GM18951 (cell line): ENCODE results near the gene ETS1.

ENCODE experiments used
- POLR2A ChIP-seq: IDR thresholded peaks from 4 replicates; pipeline ENCODE4 v1.6.1; 2011; ENCODE audit warnings: mild to moderate bottlenecking; ENCODE audit not compliant: insufficient read length, insufficient read depth; ENCODE audit errors: extremely low read depth
- in situ Hi-C: fragments of 300-500 bp; cut with MboI; formaldehyde crosslinking; loops from one replicate; pipeline ENCODE4 v1.12.0; 2022; ENCODE audit warnings: low sequenced_read_pairs, mixed read lengths, inconsistent platforms; ENCODE audit not compliant: unreplicated experiment

Gene ETS1

DNA sequence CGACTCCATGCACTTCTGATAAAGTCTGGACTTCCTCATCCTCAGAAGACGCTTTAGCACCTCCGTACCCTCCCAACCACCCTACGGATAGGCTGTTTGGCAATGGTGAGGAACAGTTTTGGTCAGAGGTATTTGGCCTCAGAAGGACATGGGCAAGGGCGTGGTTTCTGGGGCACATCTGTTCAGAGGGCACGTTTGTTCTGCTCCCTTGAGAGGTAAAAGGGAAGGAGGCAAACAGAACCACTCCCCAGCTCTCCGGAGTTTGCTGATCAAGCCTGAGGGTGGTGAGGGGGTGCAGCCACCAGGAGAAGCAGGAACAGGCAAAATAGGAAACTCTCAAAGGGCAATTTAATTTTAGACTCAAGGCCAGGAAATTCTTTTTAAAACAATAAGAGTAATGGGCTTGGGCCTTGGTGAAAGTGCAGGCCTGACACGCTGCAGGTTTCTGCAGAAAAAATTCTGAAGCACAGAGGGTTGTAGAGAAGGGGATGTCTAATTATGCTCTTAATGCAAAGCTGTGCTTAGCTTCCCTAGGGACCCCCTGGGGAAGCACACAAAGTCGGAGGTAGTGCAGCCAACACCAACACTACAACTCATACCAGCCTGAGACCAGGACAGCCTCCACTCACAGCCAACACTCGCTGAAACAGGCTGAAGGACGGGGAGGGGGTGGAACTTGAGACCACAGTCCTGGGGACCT lies 23.3 kb downstream of the ETS1 start:
- no peak for TF ChIP-seq POLR2A
- in situ Hi-C loops, result no loop called here

DNA sequence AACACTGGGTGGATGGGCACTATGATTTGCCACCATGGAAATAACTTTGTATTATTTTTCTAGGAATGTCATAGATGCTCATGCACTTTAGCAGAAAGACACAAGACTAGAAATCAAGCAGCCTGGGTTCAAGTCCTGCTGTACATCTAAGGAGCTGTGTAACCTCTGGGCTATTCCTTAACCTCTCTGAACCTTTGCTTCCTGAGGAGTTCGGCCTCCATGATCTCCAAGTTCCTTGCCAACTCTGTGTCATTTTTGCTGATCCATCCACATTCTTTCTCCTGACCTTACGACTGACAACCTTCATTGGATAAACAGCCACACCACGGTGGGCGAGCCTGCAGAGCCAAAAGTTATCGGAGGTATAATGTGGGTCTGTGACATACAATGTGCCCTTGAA lies 24.1 kb downstream of the ETS1 start:
- TF ChIP-seq POLR2A, result no peak
- in situ Hi-C loops, result no loop called here

DNA sequence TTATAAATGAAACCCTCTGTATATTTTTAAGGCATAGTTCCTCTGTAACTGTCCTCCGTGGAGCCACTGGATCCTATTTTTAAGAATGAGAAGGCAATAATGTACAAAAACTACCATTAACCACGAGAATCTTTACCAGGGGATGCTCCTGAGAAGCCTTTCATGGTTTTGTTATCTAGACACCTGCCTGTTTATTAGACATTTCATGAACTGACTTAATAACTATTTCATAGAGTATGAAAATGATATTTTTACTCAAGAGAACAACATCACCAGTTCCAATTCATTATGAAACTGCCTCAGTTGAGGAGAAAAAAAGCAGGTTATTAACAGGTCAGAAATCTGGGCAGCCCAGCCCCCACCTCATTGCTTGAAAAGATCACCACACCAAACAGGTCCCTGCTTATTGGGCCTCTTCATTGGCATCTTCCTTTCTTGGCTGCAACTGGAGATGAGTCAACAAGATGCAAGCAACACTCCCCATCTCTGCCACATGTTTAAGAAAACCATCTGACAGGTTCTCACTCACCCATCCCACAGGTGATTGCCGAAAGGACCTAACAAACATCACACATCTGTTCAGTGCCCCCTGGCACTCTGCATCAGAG lies 27.8 kb downstream of the ETS1 start:
- TF ChIP-seq POLR2A, result no peak
- in situ Hi-C loops, result loop anchor here (5.0 kb wide), 1 partner anchor 38 kb away; no protein-coding TSS in a partner anchor

DNA sequence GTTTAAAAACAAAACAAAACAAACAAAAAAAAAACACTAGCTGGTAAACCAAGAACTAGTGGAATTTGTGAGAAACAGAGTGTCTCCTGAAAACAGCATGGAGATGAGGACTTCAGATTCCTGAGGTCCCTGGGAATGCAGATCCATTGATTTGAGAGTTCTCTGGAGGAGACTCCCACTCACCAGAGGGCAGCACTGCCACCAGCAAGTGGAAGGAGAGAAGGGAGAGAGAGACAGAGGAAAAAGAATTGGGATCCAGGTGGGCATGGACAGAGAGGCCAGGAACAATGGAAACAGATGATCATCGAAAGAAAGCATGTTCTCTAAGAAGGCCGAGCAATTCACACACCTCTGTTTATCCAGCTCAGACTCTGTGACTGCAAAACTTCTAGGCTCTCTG lies 31.8 kb downstream of the ETS1 start:
- in situ Hi-C loops, result loop anchor here (5.0 kb wide), 1 partner anchor 42 kb away; no protein-coding TSS in a partner anchor
- TF ChIP-seq POLR2A, result no peak

DNA sequence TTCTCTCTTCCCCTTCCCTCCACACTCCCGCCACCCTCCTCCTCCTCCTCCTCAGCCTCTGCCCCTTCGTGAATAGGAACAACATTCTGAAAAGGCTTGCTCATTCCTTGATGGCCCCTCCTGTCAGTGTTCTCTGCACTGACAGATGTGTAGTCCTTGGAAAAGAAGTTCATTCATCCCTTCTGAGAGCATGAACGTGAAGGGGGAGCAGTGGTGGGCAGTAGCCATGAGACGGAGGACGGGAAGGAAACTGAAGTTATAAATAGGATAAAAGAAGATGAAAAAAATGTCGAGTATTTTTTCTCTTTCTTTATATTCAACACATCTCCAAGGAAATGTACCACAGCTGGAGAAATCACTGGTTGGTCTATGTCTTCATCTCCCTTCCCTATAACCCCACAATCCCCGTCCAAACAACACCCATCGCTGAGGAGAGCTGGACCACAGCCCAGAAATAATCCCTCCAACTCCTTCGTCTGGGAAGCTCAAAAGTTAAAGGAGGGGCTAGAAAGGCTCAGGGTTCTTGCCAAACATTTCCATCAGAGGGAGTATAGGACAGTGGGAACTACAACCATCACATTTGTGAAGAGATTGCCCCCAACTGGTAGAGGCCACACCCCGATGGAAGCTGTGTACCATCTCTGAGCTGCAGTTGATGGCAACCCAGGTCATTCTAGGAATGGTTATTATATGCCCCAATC lies 33.5 kb downstream of the ETS1 start:
- no peak for TF ChIP-seq POLR2A
- in situ Hi-C loops, result no loop called here

DNA sequence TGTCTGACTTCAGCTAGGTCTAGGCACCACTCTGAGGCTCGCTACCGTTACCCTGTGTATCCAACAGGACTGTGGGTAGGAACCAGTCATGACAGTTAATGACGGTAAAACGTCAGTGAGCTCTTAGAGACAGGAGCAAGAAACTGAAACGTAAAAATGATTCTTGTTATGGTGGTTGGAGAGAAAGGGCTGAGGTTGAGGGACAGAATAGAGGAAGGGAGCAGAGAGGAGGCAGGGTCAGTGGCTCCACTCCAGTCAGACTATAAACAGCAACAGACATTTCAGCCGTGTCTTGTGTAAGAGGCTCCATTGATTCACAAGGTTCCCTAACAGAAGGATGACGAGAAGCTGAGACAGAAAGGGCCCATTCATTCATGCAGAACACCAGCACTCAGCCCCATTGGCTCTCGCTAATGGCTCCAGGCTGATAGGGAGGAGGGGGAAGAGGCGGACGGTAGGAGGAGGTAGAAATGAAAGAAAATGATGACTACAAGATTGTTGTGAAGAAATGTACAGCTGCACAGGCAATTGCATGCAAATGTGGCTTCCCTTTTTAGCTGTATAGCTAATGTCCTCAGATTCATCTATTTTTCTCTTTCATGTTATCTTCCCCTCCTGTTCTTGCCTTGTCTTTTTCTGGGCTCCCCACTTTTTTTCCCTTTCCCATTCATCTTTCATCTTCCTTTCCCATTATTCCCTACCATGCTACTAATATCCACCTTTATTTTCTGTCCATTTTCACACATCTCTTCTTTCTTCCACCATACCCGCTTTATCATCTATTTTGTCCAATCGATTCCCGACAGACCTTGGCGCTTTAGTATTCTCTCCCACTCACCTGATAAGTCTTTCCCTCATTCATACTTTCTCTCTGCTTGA lies 34.3 kb downstream of the ETS1 start:
- in situ Hi-C loops, result no loop called here

DNA sequence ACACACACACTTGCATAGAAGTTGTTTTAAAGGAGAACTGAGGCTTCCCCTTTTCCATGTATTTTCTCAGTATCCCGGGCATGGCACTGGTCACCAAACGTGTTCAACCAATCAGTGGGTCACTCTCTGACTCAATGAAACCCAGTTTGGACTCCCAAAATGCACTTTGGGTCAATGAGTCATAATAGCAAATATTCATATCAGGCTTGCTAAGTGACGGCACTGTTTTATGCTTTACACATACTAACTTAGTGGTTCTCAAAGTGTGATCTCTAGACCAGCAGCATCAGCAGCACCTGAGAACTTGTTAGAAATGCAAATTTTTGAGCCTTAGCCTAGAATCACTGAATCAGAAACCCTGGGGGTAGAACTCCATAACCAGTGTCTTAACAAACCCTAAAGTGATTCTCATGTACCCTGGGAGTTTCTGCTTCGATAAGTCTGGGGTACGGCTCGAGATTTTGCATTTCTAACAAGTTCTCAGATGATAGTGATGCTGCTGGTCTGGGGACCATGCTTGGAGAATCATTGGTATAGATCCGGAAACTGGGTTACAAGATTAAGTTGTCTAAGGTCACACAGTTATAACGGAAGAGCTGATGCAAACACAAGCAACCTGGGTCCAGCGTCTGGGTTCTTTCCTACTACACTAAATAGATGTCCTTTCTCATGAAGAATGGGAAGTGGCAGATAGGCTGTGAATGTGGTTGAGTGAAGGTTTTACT lies 35.6 kb downstream of the ETS1 start:
- in situ Hi-C loops, result no loop called here
- no peak for TF ChIP-seq POLR2A

More for the DNA sequence above, 34.3 kb downstream of the ETS1 start:
- peak; percentile 48 for TF ChIP-seq POLR2A

DNA sequence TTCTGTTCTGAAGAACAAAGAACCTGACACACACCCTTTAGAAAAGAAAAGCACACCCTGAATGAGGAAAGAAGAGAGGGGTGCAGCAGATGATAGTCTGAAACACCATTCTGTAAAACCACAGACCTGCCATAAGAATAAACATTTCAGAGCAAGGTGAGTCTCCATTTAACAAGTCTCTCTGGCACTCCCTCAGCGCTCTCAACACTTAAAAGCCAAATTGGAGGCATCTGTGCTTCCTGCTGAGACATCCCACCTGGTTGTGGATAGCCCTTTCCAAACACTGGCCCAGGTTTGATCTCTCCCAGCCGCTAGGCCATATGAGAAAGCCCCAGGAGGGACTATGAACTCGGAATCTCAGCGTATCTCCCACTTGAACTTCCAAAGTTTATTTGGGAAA lies 36.3 kb downstream of the ETS1 start:
- in situ Hi-C loops, result no loop called here
- no peak for TF ChIP-seq POLR2A

DNA sequence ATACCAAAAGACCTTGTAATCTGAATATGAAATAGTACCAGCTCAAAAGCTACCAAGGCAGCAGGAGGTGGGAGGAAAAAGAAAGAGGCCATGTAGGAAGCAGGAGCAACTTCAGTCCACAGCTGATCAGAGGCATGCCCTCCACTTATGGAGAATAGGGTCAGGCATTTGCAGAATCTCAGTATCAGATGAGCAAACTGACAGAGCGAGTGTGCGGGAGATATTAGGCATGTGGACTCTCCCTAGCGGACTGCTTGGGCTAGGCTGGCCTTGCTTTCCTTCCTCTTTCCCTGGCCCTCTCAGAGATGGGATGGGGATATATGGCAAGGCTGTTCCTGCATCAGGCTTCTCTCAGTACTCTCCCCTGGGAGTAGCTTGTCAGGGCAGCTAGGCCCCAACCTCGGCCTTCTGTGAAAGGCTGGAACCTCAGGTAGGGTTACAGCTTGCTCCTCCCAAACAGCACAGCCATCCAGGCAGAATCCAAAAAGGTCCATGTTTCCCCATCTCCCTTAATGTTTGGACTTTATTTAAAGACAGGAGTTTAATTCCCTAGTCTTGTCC lies 37.0 kb downstream of the ETS1 start:
- no peak for TF ChIP-seq POLR2A
- in situ Hi-C loops, result no loop called here

DNA sequence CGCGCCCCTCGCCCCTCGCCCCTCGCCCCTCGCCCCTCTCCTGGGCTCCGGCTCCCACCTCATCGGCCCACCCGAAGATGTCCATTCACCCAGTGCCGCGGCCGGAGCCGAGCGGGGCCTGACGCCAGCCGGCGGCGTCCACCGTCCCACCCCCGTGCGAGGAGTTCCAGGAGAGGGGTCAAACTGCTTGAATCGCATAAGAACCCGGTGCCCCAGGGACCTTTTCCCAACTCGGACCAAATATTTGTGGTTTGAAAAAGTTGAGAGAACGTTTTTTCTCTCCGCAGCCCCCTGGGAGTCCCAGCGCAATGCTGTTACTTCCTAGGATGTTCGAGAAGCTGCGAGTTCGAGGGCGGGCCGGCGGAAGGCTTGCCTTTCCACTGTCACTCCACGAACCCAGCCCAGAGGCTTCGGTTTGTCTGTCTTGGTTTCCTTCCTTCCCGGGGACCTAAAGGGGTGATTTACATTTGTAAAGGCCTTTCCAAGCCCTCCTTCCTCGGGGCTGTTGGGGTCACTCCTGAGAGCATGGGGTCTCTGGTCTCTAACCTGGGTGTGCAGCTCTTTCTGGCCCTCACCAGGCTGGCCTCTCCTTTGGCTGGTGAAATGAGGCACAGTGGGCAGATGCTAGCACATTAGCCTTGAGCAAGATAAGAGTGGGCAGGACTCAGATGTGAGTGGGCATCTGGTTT lies 38.0 kb downstream of the ETS1 start:
- in situ Hi-C loops, result no loop called here
- no peak for TF ChIP-seq POLR2A

DNA sequence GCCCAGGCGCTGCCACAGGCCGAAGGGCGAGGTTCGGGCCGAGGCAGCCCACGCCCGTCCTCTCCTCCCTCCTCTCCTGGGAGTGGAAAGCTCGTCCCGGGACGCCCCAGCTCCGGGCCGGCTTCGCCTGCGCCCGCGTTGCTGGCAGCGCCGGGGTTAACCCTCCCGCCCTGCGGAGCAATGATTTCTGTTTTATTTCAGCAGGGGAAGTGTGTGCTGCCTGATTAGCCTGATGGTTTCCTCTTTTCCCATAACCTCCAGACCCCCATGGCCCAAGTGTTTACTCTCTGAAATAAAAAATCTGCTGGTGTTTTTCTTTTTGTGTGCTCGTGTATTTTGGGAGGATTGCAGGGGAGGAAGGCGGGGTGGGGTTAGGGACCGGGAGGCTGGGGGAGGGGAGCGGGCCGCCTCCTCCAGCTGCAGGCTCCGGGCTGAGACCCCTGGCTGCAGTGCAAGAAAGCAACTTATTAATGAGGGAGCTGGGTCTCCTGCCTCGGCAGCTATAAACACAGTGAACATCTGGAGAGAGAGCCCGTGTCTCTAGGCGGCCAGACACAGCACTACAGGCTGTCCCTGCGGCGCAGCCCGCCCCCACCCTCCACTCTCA lies 38.6 kb downstream of the ETS1 start:
- peak; percentile 8 for TF ChIP-seq POLR2A
- in situ Hi-C loops, result no loop called here
